Astrocyte of the spinal cord (primary cell): ENCODE measurements around the gene GPRC5D.

ENCODE experiments used
- DNase-seq: peaks from one replicate; pipeline ENCODE4 v3.0.0; 2011; ENCODE audit warnings: low read depth, low spot score
- H3K4me3 ChIP-seq: 2 replicates; pipeline ENCODE4 v1.5.1; 2011; ENCODE audit warnings: low read depth, mild to moderate bottlenecking, low read length, moderate library complexity
- in situ Hi-C: cut with HindIII; loops from 2 replicates; pipeline ENCODE4 v1.10.0; 2017; ENCODE audit warnings: low sequenced_read_pairs
- TF ChIP-seq, protein P1 (sequence below): IDR thresholded peaks from 2 replicates; pipeline ENCODE4 v1.5.1; 2012; ENCODE audit warnings: low read depth, mild to moderate bottlenecking, low read length, inconsistent platforms

GPRC5D gene

DNA sequence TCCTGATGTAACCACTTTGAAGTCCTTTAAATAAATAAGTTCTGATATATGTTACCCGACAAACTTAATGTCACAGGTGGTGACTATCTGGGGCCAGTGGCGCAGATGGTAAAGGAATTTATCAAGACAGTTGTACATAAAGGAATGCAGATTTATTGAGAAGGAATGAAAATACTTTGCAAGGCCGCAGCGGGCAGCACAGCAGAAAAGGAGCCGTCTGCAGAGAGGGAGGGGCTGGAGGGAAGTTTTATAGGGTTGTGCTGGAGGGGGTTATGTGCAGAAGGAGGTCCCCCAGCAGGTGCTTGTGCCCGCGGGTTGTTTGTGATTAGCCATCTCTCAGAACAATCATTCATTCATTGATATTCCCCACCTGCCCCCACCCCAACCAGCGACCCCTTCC is 17.4 kb downstream of the GPRC5D start:
- no peak overlapping the region for H3K4me3 ChIP-seq
- TF ChIP-seq, protein P1, sequence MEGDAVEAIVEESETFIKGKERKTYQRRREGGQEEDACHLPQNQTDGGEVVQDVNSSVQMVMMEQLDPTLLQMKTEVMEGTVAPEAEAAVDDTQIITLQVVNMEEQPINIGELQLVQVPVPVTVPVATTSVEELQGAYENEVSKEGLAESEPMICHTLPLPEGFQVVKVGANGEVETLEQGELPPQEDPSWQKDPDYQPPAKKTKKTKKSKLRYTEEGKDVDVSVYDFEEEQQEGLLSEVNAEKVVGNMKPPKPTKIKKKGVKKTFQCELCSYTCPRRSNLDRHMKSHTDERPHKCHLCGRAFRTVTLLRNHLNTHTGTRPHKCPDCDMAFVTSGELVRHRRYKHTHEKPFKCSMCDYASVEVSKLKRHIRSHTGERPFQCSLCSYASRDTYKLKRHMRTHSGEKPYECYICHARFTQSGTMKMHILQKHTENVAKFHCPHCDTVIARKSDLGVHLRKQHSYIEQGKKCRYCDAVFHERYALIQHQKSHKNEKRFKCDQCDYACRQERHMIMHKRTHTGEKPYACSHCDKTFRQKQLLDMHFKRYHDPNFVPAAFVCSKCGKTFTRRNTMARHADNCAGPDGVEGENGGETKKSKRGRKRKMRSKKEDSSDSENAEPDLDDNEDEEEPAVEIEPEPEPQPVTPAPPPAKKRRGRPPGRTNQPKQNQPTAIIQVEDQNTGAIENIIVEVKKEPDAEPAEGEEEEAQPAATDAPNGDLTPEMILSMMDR: no peak
- DNase-seq: no peak
- in situ Hi-C loops: no loop called here

DNA sequence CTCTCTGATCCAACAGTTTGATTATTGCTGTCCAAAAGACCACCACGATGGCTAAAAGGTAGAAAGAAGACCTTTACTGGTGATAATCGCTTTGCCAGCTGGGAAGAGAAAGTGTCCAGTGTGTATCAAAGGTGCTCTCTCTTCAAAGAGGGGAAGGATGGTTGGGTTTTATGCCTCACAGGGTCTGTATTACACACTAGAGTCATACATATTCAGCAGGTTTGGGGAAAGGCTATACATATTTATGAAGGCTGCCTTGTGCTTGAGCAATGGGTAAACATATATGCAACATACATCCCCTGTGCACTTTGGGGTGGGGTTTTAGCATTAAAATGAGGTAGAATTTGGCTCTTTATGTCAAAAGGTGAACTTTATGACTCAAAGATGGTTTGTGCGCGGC is 18.2 kb downstream of the GPRC5D start:
- in situ Hi-C loops: no loop called here
- no peak for DNase-seq
- no peak overlapping the region for H3K4me3 ChIP-seq
- TF ChIP-seq, protein P1: no peak

- in situ Hi-C loops: no loop called here
- TF ChIP-seq, protein P1: no peak
- H3K4me3 ChIP-seq: no peak overlapping the region
- DNase-seq: no peak
Measured at GRCh38 chr12:12930633-12931219, 21.2 kb downstream of the GPRC5D start.

DNA sequence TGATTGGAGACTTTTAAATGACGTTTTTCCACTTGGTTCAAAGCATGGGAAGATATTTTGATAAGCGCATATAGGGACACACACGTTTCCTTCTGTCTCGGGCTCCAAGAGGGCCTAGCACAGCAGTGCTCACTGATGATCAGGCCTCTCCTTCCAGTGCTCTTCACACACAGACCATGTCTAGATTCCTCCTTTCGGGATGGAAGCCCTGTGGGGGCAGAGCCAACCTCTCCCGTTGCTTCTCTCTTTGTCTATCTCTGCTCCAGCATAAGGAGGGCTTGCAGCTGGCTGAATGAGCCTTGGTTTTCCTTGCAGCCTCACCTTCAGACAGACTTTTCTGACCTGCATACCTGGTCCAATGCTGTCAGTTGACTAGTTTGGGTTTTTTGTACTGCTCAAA is 22.3 kb downstream of the GPRC5D start:
- in situ Hi-C loops: no loop called here
- DNase-seq: no peak
- TF ChIP-seq, protein P1: no peak
- H3K4me3 ChIP-seq: no peak overlapping the region

DNA sequence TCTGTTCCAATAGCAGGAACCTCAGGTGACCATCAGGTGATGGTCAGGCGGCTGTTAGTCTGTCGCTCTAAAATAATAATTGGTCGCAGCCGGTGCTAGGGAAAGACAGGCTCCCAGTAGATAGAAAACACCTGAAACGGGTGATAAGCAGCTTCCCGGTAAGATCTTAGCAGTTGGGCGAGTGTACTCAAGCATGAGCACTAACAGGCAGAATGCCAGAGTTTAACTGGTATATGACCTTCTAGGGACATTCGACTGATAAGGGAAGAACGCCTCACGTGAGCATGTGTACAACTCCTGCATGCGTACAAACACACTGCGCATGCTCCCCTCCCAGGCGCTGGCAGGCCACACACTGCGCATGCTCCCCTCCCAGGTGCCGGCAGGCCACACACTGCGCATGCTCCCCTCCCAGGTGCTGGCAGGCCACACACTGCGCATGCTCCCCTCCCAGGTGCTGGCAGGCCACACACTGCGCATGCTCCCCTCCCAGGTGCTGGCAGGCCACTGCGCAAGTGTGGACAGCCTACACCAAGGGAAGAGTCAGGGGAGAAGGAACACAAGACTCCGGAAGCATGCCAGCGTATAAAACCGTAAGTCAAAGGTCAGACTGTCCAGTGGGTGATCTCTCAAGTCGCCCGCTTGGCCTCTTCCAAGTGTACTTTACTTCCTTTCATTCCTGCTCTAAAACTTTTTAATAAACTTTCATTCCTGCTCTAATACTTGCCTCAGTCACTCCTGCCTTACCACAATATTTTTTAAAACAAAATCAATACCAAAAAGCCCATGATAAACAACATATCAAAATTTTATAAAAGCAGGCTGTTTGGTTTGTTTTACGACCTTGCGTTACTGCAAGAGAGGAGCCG is 24.5 kb downstream of the GPRC5D start:
- DNase-seq: peak; percentile 46
- in situ Hi-C loops: no loop called here
- TF ChIP-seq, protein P1: no peak
- H3K4me3 ChIP-seq: peak overlapping the region; percentile 35

DNA sequence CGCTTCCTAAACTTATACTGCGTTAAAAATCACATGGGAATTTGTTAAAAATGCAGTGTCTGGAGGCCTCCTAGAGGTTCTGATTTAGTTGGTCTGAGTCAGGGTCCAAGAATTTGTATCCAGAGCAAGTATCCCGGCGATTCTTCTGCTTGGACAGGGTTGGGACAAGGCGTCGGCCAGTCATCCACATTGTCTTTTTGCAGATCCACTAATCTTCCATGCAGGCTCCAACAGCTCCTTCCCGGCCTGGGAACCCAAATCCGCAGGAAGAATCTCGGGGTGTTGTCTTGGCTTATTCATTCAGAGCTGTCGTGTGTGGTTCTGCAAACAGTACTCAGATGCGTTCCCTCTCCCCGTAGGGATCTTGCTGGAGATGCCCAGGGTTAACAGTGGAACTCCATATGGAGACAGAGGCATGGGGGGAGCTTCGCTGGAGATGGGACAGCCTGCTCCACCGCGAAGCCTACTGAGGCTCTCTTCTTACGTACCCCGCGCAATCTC is 25.3 kb downstream of the GPRC5D start:
- no peak for DNase-seq
- in situ Hi-C loops: no loop called here
- TF ChIP-seq, protein P1: no peak
- H3K4me3 ChIP-seq: no peak overlapping the region
